Activated T-helper 1 cell treated with anti-CD3 and anti-CD28 coated beads, Interleukin-2, amount 50 U/mL, for 16 hours (primary cell): ENCODE data around the gene COL17A1.

ENCODE experiments used
- DNase-seq, 2 donors: peaks; one replicate each; pipeline ENCODE4 v3.0.0-alpha.2; 2020; ENCODE audit warnings: low read depth in 1 of 2, low spot score in 1 of 2

Gene COL17A1

DNA sequence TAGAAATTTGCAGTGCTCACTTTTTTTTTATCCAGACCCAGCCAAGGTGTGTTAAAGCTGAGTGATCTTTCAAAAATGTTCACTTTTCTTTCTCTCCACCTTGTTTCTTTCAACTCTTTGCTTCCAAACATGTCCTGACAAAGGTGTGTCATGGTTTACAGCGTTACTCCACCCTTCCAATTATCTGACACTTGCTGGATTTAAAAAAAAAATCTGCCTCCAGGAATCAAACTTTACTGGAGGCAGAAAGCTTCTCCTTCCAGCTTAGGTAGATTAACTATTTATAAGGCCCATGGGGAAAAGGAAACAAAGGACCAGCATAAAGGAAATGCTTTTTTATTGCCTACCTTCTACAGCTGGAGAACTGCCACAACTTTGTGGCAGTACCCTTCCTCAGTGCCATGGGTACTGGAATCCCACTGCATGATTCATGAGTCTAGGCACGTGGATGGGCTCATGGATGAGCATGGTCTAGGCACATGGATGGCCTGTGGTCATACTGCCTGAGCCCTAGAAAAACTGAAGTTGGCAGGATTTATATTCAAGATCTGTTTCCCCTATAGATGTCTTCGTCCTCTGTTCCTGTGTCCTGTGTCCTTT lies at the start of gene COL17A1:
Gene COL17A1 (minus strand): TSS at position 80 of the 600 bp plus-strand sequence. CDS start 5,207 bp downstream, outside the sequence.
- no peak for DNase-seq

DNA sequence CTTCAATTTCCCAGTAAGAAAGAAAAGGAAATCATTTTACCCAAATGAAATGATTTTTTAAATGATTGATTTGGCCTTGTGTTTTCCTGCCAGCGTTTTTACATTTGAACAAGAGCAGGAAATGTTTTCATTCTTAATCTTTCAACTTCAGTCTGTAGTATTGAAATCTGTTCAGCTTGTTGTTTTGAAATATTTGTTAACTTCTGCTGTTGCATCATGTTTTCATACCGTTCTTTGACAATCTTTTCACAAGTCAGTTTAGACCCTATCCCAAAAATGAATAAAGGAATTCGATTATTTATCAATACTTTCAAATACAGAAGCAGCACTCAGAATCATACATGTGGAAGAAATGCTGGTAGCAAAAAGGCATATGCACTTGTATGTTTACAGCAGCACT lies 44.4 kb upstream of the COL17A1 start:
- DNase-seq: no peak

DNA sequence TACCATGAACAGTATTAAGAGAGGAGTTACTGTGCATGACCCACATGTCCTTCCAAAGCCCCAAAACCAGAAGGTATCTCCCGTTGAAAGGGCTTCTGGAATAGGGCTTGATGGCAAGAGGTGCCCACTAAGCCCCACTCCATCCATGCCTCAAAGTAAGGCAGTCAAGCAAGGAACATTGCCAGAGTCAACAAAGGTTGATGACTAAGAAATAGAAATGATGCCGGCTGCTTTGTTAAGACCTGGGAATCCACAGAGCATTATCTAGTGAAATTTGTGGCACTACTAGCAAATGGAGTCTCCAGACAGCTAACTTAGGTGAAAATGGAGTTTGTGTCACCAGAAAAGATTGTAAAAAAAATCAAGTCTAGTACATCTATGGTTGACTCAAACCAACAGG lies 42.5 kb upstream of the COL17A1 start:
- DNase-seq: no peak

DNA sequence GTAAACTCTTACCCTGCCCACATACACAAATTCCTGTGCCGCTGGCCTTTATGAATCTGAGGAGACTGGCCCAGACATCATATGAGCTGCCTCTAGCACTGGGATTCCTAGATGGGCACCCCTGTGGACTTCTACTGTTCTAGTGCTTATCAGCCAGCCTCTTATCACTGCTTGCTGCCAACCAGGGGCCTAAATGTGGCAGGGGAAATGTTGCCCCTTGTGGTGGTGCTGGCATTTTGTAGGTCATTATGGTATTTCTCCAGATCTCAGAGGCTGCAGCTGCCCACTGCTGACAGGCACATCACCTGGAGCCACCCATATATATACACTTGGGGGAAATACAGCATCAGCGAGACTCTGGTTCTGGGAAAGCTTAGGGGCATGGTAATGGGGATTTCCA lies 41.7 kb upstream of the COL17A1 start:
- no peak for DNase-seq

DNA sequence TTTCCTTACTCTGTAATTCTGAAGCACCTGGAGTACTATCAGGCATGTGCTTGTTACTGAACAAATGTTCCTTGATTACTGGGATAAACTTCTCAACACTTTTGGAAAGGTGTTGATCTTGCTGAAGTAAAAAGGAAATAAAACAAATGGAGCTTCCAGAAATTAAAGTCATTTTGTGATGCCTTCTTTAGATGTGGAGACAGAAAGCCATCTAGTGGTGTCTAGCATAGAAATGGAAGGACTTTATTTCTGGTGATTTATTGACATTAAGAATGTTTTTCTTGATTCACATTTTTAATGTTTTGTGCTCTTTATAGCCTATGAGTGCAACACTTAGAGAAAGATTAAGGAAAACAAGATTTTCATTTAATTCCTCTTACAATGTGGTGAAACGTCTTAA lies 37.7 kb upstream of the COL17A1 start:
- DNase-seq: no peak

DNA sequence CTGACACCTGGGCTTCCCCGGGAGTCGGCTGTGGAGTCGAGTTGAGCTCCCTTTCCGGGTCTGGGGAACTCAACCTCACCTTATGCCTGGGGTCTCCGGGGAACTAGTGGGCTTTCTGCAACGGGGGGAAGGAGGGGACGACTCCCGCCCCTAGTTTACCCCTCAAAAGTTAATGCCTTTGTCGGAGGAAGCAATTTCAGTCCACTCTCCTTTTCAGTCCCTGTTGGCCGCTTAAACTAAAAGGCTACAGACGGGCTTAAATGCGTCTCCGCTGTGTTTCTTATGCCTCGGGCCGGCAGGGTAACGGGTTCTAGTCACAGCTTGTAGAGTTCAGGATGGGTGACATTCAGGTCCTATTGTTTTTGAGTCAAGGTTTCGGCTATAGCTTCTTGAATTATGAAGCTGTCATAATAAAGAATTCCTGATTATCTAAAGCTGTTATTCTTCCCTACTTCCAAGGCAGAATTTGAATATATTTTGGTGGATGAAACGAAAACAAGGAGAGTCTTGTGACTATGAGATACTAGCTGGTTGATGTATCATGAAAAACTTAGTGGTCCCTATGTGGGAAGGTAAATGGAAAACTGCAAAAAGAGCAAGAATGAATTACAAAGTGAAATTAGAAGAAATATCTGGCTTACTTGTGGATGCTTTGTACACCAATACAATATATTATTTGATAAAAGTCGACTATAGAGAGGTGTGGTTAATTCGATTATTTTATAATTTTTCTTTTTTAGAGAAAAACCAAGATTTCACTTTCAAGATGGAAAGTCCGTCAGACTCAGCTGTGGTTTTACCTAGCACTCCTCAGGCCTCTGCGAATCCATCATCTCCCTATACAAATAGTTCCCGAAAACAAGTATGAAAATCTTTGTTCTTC lies 36.8 kb upstream of the COL17A1 start:
- DNase-seq: no peak

DNA sequence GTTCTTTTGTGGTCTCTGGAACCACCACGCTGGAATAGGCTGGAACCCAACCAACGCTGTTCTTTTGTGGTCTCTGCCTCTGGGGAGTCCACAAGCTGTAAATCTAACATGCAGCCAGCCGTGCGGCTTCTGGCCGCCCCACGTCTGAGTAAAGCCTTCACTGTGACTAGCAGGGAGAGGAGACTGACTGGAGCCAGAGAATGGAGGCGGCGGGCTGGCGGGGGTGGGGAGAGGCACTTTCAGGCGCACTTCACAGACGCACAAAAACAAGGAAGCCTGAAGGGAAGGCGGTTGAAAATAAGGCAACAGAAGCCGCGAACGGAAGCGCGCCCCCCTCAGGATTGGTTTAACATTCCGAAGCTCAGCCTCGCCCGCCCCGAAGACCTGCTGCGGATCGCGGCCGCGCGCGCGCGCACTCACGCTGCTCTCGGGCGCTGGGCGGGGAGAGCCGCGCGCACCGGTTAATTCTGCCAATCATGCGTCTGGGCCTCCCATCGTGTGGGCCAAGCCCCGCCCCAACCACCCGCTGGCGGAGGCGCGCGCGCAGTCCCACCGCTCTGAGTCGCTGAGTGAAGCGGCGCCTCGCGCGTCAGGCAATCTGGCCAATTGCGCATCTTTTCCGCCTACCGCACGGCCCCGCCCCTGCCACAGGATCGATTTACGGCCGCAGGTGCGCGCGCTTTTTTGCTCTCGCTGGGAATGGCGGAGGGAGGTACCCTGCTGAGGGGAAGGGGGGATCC lies 36.0 kb upstream of the COL17A1 start, which contains the start of gene SFR1:
Gene SFR1 (plus strand): TSS at position 687 of the 740 bp plus-strand sequence. CDS start 13 bp downstream, at position 700.
- peak; percentile 95 to 99 for DNase-seq

DNA sequence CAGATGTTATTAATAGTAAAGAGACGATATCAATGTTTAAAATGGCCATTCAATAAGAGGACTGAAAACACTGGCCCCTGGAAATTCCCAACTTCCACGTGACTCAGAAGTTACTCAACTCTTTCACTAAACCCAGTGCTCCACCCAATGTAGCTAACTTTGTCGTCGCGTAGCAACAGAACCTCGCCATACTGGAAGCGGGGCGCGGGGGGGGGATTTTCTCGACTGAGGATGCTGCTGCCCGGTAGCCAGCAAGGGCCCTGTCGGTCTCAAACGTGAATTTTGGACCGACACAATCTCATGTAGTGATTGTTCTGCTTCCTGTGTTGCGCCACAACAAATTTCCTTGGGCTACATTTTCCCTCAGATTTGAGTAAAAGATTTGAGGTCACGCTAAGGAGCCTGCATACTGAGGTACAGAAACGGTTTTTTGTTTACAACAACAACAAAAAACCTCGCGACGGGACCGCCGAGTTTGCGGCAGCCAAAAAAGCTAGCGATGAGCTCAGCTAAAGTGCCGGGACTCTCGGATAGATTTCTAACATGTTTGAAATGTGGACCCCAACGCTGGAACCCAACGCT lies 35.3 kb upstream of the COL17A1 start:
- DNase-seq: peak; percentile 68 to 70

DNA sequence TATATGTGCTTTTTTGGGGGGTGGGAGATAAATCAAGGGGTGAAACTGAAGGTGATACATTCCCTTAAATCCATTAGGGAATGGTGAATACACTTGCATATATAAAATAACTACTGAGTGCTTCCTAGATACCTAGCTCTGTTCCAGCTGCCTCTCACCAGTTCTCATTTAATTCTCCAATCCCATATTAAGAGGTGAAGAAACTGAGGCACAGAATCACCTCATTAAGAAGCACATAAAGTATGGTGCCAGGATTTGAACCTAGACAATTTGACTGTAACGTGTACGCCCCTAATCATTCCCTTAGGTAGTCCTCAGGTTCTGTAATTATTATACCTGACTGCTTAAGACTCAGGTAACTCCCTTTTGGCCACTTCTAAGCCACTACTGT lies 34.8 kb upstream of the COL17A1 start:
- DNase-seq: no peak

DNA sequence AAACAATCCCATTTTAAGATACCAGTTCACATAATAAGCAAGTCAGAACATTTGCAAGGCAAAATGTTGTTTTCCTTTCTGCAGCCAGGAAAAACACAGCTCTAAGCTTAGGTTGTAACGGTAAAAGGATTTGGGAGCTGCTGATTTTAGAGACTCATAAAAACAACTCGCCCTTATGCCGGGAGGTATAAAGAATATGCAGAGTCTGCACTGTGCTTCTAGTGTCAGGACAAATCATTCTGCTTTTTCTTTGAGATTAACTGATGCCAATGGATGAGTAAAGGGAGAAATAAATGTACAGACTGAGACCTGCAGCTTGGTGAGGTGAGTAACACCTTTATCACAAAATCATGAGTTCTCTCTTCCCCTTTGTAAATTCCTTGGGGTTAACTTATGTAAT lies 34.3 kb upstream of the COL17A1 start:
- DNase-seq: no peak

DNA sequence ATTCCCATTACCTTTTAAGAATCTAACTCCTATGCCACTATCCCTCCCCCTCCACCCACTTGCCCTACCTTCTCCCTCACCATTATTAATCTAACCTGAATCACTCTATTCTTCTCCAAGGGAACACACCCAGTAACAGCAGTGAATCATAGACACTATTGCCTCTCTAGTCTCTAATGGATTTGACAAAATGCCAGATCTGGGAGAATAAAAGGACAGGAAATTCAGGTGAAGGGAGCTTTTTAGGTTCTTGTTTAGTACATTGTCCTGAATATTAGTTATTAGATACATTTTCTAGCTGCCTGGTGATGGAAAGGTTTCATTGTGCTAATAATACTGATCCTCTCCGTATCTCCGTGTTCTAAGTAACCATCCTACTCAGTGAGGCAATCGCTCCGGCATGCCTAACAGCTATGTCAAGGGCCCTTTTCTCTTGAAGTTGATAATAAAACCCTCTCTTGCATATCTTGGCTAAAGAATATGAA lies 32.2 kb upstream of the COL17A1 start:
- DNase-seq: no peak

DNA sequence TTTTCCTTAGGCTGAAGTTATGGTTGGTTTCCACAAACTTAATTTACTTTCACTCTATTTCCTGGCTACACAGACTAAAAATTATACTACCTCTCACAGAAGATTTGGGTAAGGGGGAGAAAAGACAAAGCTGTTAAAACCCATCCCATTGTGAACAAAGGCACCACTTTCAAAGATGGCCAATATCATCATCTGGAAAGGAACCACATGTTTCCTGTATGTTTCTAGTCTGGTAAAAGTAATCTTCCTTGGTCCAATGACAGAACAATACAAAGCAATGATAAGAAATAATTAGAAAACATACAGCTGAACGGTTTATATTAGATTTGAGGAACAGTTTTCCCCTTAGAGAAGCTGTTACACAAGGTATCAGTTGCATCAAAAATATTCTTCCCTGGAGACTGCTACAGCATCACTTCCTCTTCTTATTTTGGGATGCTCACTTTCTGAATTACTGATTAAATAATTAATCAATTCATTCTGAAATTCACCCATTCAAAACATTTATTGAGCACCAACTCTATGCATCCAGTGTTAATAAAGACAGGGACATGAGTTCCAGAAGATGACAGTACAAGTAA lies 27.8 kb upstream of the COL17A1 start:
- no peak for DNase-seq

DNA sequence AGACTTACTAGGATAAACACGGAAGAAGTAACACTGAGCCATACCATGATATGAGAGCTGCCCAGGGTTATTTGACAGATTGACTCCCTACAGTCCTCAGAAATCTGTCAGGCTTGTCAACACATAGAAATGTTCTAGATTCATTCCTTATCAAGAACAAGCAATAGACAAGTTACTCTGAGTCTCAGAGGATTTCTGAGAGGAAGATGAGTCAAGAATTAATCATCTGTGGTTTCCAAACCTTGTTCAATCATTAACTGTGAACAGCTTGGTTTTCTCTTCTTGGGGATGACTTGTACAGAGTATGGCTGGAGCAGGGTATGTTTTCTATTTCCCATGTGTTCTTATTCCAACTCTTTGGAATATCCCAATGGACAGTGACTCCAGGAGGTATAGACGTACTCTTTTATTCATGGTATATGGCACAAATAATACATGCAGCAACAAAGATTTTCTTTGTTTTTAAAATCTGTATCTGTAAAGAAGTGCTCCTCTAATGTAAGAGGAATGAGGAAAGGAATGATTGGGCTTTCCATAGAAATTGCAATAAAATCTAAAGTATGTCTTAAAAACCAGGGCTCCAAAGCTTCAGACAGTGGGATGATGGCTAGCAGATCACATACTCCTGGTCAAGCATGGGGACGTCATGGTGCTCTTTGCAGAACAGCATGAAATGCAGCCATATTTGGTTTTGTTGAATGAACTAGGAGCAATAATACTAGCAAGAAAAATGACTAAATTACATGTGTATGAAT lies 24.4 kb upstream of the COL17A1 start:
- DNase-seq: no peak

DNA sequence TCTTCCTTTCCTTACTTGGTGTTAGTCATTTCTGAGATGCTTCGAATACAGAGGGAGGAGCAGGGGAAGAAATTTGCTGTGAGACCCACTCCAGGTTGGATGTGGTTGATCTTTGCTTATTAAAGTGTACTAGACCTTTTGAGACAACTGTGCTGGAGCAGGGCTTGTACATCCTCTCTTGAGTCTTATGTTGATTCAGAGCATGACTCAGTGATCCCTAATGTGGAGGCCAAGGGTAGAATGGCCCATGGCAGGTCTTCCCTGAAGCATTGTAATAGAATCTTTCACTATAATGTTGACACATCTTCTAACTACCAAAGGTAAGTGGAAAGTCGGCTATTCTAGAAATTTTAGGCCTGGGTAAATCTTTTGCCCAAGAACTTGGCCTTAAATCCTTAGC lies 19.2 kb upstream of the COL17A1 start:
- no peak for DNase-seq

DNA sequence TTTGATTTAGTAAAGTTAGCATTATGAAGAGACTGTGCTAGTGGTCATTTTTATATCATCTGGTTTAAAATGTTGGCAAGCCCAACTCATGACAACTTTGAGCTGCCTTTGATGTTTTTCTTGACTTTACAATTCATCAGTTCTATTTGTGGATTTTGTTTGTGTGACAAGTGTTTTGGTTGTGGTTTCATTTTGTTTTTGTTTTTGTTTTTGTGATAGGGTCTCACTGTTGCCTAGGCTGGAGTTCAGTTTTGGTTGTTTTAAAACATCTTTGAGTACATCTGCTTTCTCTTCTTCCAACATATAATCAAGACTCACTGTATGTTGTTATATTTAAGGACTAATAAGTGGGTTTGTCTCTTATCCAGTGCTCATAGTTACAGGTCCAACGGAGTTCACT lies 18.7 kb upstream of the COL17A1 start:
- no peak for DNase-seq

DNA sequence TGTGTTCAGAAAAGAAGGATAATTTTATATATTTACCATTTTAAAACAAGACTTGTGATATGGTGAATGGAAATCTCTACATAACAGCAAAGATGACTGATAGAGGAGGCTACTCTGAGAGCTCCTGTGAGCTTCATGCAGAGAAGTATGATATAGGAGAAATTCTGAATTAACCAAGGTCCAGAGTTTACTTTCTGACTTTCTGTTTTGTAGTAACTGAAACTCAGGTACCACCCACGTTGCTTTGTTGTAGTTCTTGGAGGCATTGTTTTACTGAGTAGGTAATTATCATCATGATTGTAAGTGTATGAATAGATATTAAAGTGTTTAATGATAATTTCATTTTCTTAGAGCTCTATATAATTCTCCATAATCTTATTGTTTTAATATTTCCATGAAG lies 18.3 kb upstream of the COL17A1 start:
- DNase-seq: no peak

DNA sequence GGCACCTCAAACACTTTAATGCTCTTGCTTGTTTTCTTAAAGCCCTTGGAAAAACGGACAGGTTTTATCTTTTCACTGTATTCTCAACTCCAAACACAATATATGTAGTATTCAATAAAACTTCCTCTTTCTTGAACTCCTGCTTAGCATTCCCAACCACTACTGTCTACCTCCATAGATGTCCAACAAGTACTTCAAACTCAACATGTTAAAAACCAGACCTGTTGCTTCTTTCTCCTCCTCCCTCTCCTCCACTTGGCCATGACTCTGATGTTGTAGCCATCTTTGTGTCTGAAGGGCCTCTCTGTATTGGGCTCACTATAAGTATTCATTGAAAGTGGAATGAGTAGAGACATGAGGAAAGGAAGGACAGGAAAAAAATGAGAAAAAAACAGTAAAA lies 16.2 kb upstream of the COL17A1 start:
- no peak for DNase-seq

DNA sequence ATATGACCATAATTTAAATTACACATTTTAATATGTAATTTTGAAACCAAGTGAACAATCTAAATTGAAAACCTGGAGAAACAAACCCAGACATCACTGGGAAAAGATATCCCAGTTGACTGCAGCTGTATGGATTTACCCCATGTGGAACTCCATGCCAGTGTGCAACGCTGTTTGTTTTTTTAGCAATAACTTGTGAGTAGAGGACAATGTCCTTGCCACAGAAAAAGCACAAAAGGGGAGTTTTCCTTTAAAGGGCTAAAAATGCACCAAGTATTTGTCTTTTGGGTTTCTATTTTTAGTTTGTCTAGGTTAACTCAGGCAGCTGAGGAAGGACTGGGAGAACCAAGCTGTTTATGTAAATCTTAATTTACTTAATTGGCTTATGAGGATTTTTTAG lies 15.1 kb upstream of the COL17A1 start:
- DNase-seq: no peak

DNA sequence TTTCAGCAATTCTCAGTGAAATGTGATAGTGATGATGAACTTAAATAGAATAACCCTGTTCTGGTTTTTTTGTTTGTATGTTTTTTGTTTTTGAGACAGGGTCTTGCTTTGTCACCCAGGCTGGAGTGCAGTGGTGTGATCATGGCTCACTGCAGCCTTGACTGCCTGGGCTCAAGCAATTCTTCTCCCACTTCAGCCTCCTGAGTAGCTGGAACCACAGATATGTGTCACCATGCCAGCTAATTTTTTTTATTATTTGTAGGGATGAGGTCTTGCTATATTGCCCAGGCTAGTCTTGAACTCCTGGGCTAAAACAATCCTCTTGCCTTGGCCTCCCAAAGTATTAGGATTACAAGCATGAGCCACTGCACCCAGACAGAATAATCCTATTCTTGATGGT lies 14.3 kb upstream of the COL17A1 start:
- DNase-seq: no peak

DNA sequence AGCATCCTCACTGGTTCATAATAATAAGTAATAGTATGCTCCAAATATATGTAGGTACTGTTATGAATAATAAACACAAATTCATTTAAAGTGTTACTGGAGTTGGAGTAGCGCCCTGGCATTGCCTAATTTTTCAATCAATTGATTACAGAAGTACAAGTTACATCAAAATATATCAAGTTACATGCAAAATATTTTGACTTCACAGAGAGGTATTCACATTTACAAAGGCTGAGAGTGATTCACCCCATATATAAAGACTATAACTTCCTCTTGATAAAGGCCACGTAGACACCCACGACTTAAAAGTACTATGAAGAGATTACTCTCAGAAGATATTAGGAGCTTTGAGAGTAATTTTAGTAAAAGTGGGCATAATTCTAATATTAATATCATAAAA lies 13.6 kb upstream of the COL17A1 start:
- DNase-seq: no peak
